DOHH2 (cell line): ENCODE measurements around the gene ARNT2.

Experiments
- H3F3A ChIP-seq: fragments of 200-600 bp; sonication (generic), shearing (Covaris generic); 2 replicates; pipeline ENCODE4 v1.6.0; 2016; ENCODE audit warnings: antibody characterized with exemption, mild to moderate bottlenecking; ENCODE audit not compliant: control insufficient read depth, insufficient read depth
- H3K27ac ChIP-seq: fragments of 200-600 bp; sonication (generic); 2 replicates; pipeline ENCODE4 v1.5.1; 2014; ENCODE audit warnings: low read depth, mild to moderate bottlenecking, low read length, moderate library complexity
- H3K27me3 ChIP-seq: fragments of 200-600 bp; sonication (generic); 2 replicates; pipeline ENCODE4 v1.6.1; 2014; ENCODE audit warnings: mild to moderate bottlenecking, low read length, mixed read lengths; ENCODE audit not compliant: control insufficient read depth
- H3K36me3 ChIP-seq: fragments of 200-600 bp; sonication (generic); 2 replicates; pipeline ENCODE4 v1.6.1; 2014; ENCODE audit warnings: mild to moderate bottlenecking, low read length, moderate library complexity, mixed read lengths; ENCODE audit not compliant: control insufficient read depth
- H3K4me1 ChIP-seq: fragments of 200-600 bp; sonication (generic); 2 replicates; pipeline ENCODE4 v1.6.1; 2014; ENCODE audit warnings: mild to moderate bottlenecking, low read length, mixed read lengths; ENCODE audit not compliant: control insufficient read depth
- H3K4me2 ChIP-seq: fragments of 200-600 bp; sonication (generic); 2 replicates; pipeline ENCODE4 v1.6.0; 2014; ENCODE audit warnings: mild to moderate bottlenecking, low read length, moderate library complexity
- H3K4me3 ChIP-seq: fragments of 200-600 bp; sonication (generic); 2 replicates; pipeline ENCODE4 v1.5.1; 2014; ENCODE audit warnings: mild to moderate bottlenecking, low read length, mixed read lengths
- H3K79me2 ChIP-seq: fragments of 200-600 bp; sonication (generic); 2 replicates; pipeline ENCODE4 v1.6.1; 2014; ENCODE audit warnings: mild to moderate bottlenecking, low read length, mixed read lengths; ENCODE audit not compliant: control insufficient read depth
- H3K9me2 ChIP-seq: fragments of 200-600 bp; sonication (generic); replicated peaks from 2 replicates; pipeline ENCODE4 v1.6.1; 2014; ENCODE audit warnings: mild to moderate bottlenecking, low read length, mixed read lengths; ENCODE audit not compliant: control insufficient read depth
- H3K9me3 ChIP-seq: fragments of 200-600 bp; sonication (generic); 2 replicates; pipeline ENCODE4 v1.6.1; 2014; ENCODE audit warnings: antibody characterized with exemption, low read length, mixed read lengths; ENCODE audit not compliant: control insufficient read depth, insufficient read depth
- H4K20me1 ChIP-seq: fragments of 200-600 bp; sonication (generic); 2 replicates; pipeline ENCODE4 v1.6.0; 2014; ENCODE audit warnings: low read depth, mild to moderate bottlenecking, antibody characterized with exemption, low read length, moderate library complexity; ENCODE audit not compliant: control insufficient read depth, insufficient read depth
- CTCF ChIP-seq: fragments of 200-600 bp; sonication (generic); IDR thresholded peaks from one replicate; pipeline ENCODE4 v1.5.1; 2014; ENCODE audit warnings: antibody characterized with exemption, mild to moderate bottlenecking, low read depth, low read length; ENCODE audit not compliant: poor library complexity, severe bottlenecking
- EZH2phosphoT487 ChIP-seq: fragments of 200-600 bp; sonication (generic); IDR thresholded peaks from 2 replicates; pipeline ENCODE4 v1.6.1; 2017; ENCODE audit warnings: borderline replicate concordance, mild to moderate bottlenecking, antibody characterized with exemption, low read length, moderate library complexity, mixed read lengths

ARNT2 gene

DNA sequence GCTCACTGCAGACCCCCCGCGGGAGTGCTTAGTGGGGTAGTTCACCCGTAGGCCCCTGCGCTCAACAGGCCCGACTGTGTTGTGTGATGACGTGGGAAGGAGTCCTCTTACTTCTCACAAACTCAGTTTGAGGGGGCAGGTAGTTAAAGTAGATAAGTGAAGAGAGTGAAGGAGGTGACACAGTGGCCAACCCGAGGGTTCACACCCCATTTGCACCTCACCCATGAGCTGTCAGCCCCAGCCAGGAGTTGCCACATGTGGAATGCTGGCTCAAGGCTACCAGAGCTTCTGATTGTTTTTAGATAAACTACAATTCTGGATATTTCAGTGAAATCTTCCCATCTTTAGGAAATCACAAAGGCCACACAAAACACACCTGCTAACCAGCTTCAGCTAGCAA, 226.8 kb downstream of the ARNT2 start:
- no peaks in the 10 kb centered on the region for H3K36me3 ChIP-seq
- H3K27me3 ChIP-seq: peaks cover 4% of the 10 kb centered on the region; the same call in 1 of the 2 replicates
- no peak overlapping the region for H3K27ac ChIP-seq
- TF ChIP-seq CTCF (no peak), EZH2phosphoT487 (no peak)
- no peaks in the 10 kb centered on the region for H3K4me1 ChIP-seq
- H3K9me2 ChIP-seq: no peaks in the 10 kb centered on the region
- H4K20me1 ChIP-seq: no peaks in the 10 kb centered on the region
- H3K4me3 ChIP-seq: no peak overlapping the region
- H3K9me3 ChIP-seq: no peaks in the 10 kb centered on the region
- H3K4me2 ChIP-seq: no peak overlapping the region
- no peaks in the 10 kb centered on the region for H3K79me2 ChIP-seq
- H3F3A ChIP-seq: no peaks in the 10 kb centered on the region

DNA sequence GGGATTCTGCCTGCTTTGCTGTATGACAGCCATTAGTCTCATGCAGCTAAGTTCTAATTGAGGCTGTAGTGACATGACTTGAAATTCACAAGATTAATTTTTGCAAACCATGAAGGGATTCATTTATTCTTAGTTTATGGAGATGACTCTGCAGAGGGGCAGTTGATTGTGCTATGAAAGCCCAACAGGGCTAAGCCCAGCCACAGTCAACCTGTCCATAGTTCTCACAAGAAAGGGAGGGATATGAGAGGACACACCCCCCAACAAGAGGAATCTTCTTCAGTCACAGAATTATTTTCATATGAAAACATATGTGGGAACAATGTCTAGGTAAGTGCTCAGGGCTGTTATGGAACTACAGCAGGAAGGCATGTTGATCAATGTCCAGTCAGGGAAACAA, 229.0 kb downstream of the ARNT2 start:
- H3K27ac ChIP-seq: no peak overlapping the region
- H3K4me3 ChIP-seq: no peak overlapping the region
- no peaks in the 10 kb centered on the region for H3F3A ChIP-seq
- no peak overlapping the region for H3K4me2 ChIP-seq
- no peaks in the 10 kb centered on the region for H3K36me3 ChIP-seq
- no peaks in the 10 kb centered on the region for H4K20me1 ChIP-seq
- H3K79me2 ChIP-seq: no peaks in the 10 kb centered on the region
- peaks cover 4% of the 10 kb centered on the region; the same call in 1 of the 2 replicates for H3K27me3 ChIP-seq
- H3K9me2 ChIP-seq: no peaks in the 10 kb centered on the region
- TF ChIP-seq EZH2phosphoT487: no peak
- TF ChIP-seq CTCF: no peak
- H3K4me1 ChIP-seq: no peaks in the 10 kb centered on the region
- no peaks in the 10 kb centered on the region for H3K9me3 ChIP-seq

DNA sequence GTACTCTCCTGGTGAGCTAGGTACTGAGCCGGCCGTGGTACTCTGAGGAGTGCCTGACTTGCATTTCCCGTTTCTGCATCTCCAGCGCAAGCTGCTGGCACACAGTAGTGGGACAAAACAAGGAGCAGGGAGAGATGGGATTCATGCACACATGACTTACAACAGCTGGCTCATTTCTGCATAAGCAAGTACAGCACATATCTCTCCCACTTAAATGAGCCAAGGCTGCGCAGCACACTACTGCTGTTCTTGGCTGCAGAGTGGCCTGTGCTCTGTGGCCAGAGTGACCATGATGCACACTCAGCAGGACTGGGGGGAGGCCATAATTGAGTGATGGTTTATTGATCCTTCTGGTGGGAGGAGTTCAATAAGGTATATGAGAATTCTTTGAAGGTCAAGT, 231.8 kb downstream of the ARNT2 start:
- H3K4me3 ChIP-seq: no peak overlapping the region
- H3K27ac ChIP-seq: no peak overlapping the region
- H3K9me2 ChIP-seq: no peaks in the 10 kb centered on the region
- H3K79me2 ChIP-seq: no peaks in the 10 kb centered on the region
- no peaks in the 10 kb centered on the region for H3K4me1 ChIP-seq
- H4K20me1 ChIP-seq: no peaks in the 10 kb centered on the region
- H3F3A ChIP-seq: no peaks in the 10 kb centered on the region
- no peak overlapping the region for H3K4me2 ChIP-seq
- peaks cover 4% of the 10 kb centered on the region; the same call in 1 of the 2 replicates for H3K27me3 ChIP-seq
- TF ChIP-seq EZH2phosphoT487: no peak
- TF ChIP-seq CTCF: no peak
- no peaks in the 10 kb centered on the region for H3K36me3 ChIP-seq
- no peaks in the 10 kb centered on the region for H3K9me3 ChIP-seq
